ENCODE results near the gene LRWD1.

The LRWD1 gene

GRCh38 chr7:102424129-102424551 lies 40.6 kb upstream of the LRWD1 start:
- H3K4me3 ChIP-seq (ENCODE audit: control insufficient read depth, low read depth, low read length): no peak overlapping the region
- no peak for TF ChIP-seq CTCF (IDR thresholded peaks at IDR 0.05; ENCODE audit: control insufficient read depth, insufficient read depth, low read depth, low read length, missing control alignments)
- no peak for DNase-seq (ENCODE audit: low read depth)

DNA sequence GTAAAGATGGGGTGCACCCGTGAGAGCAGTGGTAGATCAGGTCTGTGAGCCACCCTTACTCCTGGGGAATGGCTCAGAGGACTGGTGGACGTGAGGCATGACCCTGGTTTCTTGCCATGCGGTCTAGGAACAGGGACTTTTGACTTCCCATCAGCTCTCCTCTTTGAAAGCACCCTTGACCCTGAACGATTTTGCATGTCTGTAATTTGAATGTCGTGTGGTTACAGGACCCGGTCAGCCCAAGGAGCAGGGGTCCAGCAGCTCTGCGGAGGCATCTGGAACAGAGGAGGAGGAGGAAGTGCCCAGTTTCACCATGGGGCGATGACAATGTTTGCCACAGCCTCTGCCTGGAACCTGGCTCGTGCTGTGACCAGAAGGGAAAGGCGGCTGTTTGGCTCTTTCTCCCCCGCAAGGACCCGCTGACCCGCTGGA lies 40.0 kb upstream of the LRWD1 start:
- DNase-seq (ENCODE audit: low read depth): no peak
- H3K4me3 ChIP-seq (ENCODE audit: control insufficient read depth, low read depth, low read length): no peak overlapping the region
- no peak for TF ChIP-seq CTCF (IDR thresholded peaks at IDR 0.05; ENCODE audit: control insufficient read depth, insufficient read depth, low read depth, low read length, missing control alignments)

GRCh38 chr7:102425639-102426267 lies 39.0 kb upstream of the LRWD1 start:
- TF ChIP-seq CTCF (IDR thresholded peaks at IDR 0.05; ENCODE audit: control insufficient read depth, insufficient read depth, low read depth, low read length, missing control alignments): no peak
- no peak overlapping the region for H3K4me3 ChIP-seq (ENCODE audit: control insufficient read depth, low read depth, low read length)
- DNase-seq (ENCODE audit: low read depth): no peak

DNA sequence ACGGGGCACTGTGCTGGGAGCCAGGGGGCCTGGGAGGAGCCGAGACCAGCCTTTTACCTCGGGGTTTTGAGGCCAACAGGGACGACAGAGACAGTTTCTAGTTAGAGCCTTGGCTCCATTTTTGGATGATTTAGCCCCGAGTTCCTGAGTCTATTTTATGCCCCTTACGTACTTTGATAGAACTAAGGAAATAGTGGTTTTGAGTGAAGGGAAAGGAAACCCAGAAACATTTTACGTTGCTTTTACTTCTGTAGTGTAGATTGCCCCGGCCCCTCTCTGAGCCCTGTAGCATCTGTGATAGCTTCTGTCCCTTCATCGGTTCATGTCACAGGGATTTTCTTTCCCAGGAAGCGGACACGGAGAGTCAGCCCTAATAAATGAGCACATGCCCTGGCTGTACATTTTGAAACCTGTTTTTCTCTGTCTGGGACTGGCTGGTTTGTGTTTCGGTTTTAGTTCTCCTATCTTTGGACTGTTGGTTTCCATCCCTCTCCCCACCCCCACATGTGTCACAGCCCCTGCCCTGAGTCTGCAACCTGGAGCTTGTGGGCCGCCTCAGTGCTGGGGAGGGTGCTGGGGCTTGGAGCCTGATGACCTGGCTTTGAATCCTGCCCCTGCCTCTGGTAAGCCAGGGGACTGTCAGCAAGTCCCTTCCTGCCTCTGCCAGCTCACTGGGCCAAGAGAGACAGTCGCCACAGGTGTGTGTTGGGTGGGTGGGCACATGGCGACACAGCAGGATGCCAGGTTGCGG lies 38.3 kb upstream of the LRWD1 start:
- DNase-seq (ENCODE audit: low read depth): no peak
- no peak overlapping the region for H3K4me3 ChIP-seq (ENCODE audit: control insufficient read depth, low read depth, low read length)
- TF ChIP-seq CTCF (IDR thresholded peaks at IDR 0.05; ENCODE audit: control insufficient read depth, insufficient read depth, low read depth, low read length, missing control alignments): no peak

DNA sequence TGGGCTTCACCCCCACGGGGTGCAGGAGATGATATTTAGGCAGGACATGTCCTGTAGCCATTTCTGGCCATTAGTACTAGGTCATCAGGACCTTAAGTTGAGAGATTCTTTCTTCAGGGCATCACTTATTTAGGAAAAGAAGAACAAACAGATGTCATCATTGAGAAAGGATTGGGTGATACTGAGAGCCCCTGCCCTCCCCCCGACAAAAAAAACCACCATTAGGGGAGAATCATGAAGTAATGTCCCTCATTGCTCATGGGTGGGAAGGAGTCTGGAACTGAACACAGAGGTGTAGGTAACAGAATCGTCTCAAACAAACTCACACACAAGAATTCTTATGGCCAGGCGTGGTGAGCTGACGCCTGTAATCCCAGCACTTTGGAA lies 37.8 kb upstream of the LRWD1 start:
- no peak for TF ChIP-seq CTCF (IDR thresholded peaks at IDR 0.05; ENCODE audit: control insufficient read depth, insufficient read depth, low read depth, low read length, missing control alignments)
- DNase-seq (ENCODE audit: low read depth): no peak
- H3K4me3 ChIP-seq (ENCODE audit: control insufficient read depth, low read depth, low read length): no peak overlapping the region

DNA sequence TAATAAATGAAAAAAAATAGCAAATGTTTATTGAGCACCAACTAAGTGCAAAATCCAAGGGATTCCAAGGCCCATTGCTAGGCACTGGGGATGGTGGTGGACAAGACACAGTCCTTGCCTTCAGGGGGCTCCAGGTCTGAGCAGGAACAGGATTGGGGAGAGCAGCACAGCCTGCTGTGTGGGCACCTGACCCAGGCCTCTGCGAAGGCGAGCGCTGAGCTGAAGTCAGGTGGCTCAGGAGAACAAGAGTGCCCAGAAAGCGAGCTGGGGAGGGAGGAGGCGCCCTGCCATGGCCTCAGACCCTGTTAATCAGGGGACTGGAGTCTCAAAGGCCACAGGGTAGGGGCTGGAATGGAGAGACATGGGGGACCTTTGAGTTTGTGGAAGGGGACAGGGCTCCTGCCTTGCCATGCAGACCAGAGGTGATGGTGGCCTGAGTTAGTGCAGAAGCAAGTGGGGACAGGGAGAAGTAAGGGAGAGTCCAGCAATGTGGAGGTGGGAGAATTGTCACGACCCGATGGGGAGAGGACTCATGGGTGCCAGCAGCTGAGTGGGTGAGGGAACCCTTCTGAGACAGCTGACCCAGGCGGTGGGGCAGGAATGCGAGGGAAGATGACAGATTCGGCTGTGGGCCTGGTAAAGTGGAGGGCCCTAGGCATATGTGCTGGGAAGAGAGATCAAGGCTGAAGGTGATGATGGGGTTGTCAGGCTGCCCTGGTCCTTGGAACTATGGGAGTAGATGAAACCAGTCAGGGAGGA lies 35.5 kb upstream of the LRWD1 start:
- DNase-seq (ENCODE audit: low read depth): no peak
- no peak overlapping the region for H3K4me3 ChIP-seq (ENCODE audit: control insufficient read depth, low read depth, low read length)
- no peak for TF ChIP-seq CTCF (IDR thresholded peaks at IDR 0.05; ENCODE audit: control insufficient read depth, insufficient read depth, low read depth, low read length, missing control alignments)
